ENCODE data around the gene RAD51C.
"Not testable (repeated sequence)": the region's sequence is repeated elsewhere in the genome, so short reads cannot be mapped to it uniquely, and the experiment has no call there.

The RAD51C gene

GRCh38 chr17:58734811-58735210 is 42.4 kb downstream of the RAD51C start:
- DNase-seq (ENCODE audit: low spot score), result no peak

- DNase-seq (ENCODE audit: low spot score), result no peak
Observed at GRCh38 chr17:58741121-58741625, 48.8 kb downstream of the RAD51C start.

DNA sequence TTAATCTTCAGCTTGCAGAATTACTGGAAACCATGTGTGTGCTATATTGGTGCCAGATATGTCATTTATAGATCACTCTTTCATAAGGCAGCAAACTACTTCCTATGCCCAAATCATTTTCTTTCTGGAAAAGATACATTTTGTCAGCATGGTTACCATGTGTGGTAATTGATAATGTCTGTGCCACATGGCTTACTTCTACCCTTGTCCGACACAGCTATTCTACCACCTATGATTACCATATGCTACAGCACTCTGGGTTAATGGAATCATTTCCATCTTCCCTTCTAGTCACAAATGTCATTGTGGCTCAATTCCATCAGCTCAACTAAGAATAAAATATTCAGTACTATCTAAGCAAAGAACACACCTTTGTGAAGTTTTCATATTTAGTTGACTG is 55.3 kb downstream of the RAD51C start:
- DNase-seq (ENCODE audit: low spot score), result no peak

GRCh38 chr17:58749627-58750026 is 57.2 kb downstream of the RAD51C start:
- DNase-seq (ENCODE audit: low spot score), result not testable (repeated sequence)

GRCh38 chr17:58753026-58753425 is 60.6 kb downstream of the RAD51C start:
- no peak for DNase-seq (ENCODE audit: low spot score)

- no peak for DNase-seq (ENCODE audit: low spot score)
Observed at GRCh38 chr17:58755269-58755576, 62.8 kb downstream of the RAD51C start.

- peak; percentile 1 for DNase-seq (ENCODE audit: low spot score)
Observed at GRCh38 chr17:58755577-58756245, 63.3 kb downstream of the RAD51C start, which contains the start of gene PPM1E. Gene PPM1E, plus strand, starts transcription at chr17:58755854.

DNA sequence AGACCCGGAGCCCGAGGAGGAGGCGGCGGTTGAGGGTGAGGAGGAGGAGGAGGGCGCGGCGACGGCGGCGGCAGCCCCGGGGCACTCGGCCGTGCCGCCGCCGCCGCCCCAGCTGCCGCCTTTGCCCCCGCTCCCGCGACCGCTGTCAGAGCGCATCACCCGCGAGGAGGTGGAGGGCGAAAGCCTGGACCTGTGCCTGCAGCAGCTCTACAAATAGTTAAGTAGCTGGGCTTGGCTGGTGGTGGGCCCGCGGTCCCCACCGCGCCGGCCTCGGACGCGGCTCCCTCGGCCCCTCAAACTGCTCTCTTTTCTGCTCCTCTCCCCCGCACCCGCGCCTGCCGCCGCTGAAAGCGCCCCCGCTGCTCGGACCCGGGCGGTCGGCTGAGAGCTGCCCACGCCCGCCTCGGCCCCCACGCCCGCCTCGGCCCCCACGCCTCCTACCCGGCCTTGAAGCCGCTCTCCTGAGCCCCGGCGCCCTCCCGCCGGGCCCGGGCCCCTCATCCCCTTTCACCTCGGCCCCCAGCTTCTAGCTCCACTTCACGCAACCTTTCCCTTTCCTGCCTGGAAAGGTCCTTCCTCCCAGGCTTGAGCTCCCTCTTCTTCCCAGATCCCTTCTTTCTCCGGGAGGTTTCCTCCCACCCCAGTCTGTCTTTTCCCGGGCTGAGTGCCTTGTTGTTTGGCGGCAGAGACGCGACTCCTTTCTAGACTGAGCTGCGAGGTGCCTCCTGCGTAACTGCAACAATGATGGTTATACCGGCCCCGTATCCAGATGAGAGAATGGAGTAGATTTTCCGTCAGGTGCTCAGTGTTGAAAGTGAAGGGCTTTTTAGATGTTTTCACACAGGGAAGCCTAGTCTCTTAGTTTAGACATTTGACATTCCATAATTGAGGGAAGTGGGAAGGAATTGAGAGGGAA is 64.1 kb downstream of the RAD51C start:
- DNase-seq (ENCODE audit: low spot score), result no peak

- no peak for DNase-seq (ENCODE audit: low spot score)
Observed at GRCh38 chr17:58757162-58757613, 64.8 kb downstream of the RAD51C start.

DNA sequence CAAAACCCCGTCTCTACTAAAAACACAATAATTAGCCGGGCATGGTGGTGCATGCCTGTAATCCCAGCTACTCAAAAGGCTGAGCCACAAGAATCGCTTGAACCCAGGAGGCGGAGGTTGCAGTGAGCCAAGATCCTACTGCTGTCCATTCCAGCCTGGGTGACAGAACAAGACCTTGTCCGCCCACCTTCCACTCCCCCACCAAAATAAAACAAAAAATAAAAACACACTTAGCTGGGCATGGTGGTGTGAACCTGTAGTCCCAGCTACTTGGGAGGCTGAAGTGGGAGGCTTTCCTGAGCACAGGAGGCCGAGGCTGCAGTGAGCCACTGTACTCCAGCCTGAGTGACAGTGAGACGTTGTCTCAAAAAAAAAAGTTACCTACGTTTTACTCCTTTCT is 66.5 kb downstream of the RAD51C start:
- DNase-seq (ENCODE audit: low spot score), result no peak

DNA sequence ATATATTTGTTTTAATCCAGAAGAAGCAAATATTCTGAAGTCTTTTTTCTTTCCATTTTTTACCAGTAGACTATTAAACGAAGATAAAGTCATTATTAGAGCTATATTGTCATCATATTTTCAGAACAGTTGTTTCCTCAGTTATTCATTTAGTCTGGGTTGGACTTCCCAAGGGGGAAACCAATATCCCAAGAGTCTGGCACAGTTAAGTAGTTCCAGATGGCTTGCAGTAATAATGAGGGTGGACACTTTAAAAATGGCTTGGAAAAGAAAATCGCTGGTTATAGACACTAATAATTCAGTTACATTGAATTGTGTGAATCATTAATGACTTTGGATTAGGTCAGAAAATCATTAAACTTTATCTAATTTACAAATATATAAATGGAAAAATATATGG is 67.1 kb downstream of the RAD51C start:
- no peak for DNase-seq (ENCODE audit: low spot score)

- DNase-seq (ENCODE audit: low spot score), result no peak
Observed at GRCh38 chr17:58760248-58760647, 67.8 kb downstream of the RAD51C start.

DNA sequence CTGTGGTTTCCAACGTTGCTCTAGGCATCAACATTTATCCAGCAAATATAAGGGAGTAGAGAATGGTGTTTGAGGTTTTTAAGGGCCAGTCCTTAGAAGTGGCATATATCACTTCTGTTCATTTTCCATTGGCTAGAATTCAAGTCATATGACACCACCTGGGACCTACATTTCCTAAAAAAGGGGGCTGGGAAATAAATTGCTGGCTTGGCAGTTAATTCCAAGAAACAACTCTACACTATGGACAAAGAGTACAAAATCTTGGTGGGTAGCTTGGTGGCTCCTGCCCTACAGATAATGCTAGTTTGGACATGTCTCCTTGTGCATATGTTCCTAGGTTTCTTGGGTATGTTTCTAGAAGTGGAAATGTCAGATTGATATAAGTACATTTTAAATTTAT is 70.9 kb downstream of the RAD51C start:
- DNase-seq (ENCODE audit: low spot score), result no peak

DNA sequence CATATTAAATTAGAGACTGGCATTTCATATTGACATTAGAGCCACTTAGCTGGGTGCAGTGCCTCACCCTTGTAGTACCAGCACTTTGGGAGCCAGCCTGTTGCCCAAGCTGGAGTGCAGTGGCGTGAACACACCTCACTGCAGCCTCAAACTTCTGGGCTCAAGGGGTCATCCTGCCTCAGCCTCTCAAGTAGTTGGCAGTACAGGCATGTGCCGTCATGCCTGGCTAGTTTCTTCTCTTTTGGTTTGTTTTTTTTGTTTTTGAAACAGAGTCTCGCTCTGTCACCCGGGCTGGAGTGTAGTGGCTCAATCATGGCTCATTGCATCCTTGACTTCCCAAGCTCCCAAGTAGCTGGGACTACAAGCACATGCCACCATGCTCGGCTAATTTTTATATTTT is 72.0 kb downstream of the RAD51C start:
- no peak for DNase-seq (ENCODE audit: low spot score)

DNA sequence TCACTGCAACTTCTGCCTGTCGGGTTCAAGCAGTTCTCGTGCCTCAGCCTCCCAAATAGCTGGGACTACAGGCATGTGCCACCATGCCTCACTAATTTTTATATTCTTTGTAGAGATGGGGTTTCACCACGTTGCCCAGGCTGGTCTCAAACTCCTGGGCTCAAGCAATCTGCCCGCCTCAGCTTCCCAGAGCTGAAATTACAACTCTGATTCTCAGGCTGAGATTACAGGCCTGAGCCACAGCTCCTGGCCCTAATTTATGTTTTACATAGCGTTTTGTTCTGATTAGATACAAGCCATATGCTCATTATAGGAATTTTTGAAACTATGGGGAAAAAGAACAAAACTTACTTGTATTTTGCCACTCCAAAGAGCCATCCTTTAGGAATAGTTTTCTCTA is 86.1 kb downstream of the RAD51C start:
- not testable (repeated sequence) for DNase-seq (ENCODE audit: low spot score)

- DNase-seq (ENCODE audit: low spot score), result no peak
Observed at GRCh38 chr17:58779446-58779845, 87.0 kb downstream of the RAD51C start.

DNA sequence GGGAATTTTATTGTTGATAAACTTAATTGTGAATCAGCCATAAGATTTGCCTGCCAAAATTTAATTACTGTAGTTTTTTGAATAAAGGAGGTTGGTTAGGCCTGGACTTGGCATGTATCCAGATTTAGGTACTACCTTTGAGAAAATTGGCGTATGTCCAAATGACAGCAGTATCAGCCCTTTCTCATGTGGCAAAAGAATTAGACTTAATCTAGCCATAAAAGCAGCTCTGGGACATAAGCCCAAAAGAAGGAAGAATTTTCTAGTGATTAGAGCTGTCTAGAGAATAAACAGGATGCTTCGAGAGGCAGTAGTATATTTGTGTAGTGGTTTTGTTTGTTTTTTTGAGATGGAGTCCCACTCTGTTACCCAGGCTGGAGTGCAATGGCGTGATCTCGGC is 91.0 kb downstream of the RAD51C start:
- DNase-seq (ENCODE audit: low spot score), result no peak

GRCh38 chr17:58785097-58785496 is 92.7 kb downstream of the RAD51C start:
- no peak for DNase-seq (ENCODE audit: low spot score)

Data from CD4-positive, alpha-beta T cell treated with Interleukin-6 at 100 ng/mL for 8 hours (primary cell).